Thyroid gland (tissue), 4 donors: ENCODE results near the gene PILRB. TPM values are rescaled to one million over a fixed set of nuclear protein-coding genes. Genes with fewer than 3 reads are reported as not detected.
"Not testable (repeated sequence)": the region's sequence is repeated elsewhere in the genome, so short reads cannot be mapped to it uniquely, and the experiment has no call there.

Source experiments
- DNase-seq, 2 donors: peaks; one replicate each; pipeline ENCODE4 v3.0.0-alpha.2; 2019
- H3K27ac ChIP-seq, 3 donors: fragments of 200-600 bp; sonication (generic); 1 replicate in 2 of 3; 2 replicates in 1 of 3; pipeline ENCODE4 v1.5.1; 2016 to 2019; ENCODE audit warnings: mild to moderate bottlenecking in 1 of 3, moderate library complexity in 1 of 3
- H3K27me3 ChIP-seq: fragments of 200-600 bp; sonication (generic); one replicate; pipeline ENCODE4 v1.5.1; 2019
- H3K36me3 ChIP-seq, 2 donors: fragments of 200-600 bp; sonication (generic); one replicate each; pipeline ENCODE4 v1.5.1; 2016 to 2019
- H3K4me1 ChIP-seq, 2 donors: fragments of 200-600 bp; sonication (generic); one replicate each; pipeline ENCODE4 v1.5.1; 2017 to 2019
- H3K4me3 ChIP-seq, 3 donors: fragments of 200-600 bp; sonication (generic); replicated peaks in 1 of 3; 1 replicate in 2 of 3; 2 replicates in 1 of 3; pipeline ENCODE4 v1.5.1; 2016; ENCODE audit warnings: mild to moderate bottlenecking in 1 of 3
- H3K9me3 ChIP-seq: fragments of 200-600 bp; sonication (generic); one replicate; pipeline ENCODE4 v1.5.1; 2017
- CTCF ChIP-seq, 6 experiments: fragments of 200-600 bp in 3 of 6; fragments of 450-650 bp in 3 of 6; sonication (generic) in 3 of 6; IDR thresholded peaks; one replicate each; pipeline ENCODE4 v1.5.1; 2016 to 2019; ENCODE audit warnings: antibody characterized with exemption in 6 of 6, mild to moderate bottlenecking in 2 of 6, inconsistent platforms in 1 of 6, moderate library complexity in 1 of 6
- POLR2A ChIP-seq, 2 donors: fragments of 450-650 bp; IDR thresholded peaks; one replicate each; pipeline ENCODE4 v1.6.1; 2017; ENCODE audit warnings: antibody characterized with exemption in 2 of 2, mild to moderate bottlenecking in 2 of 2, moderate library complexity in 1 of 2
- WGBS, 2 donors: methylation state at CpG; one replicate each; pipeline ENCODE4 v1.1.5; 2017; 5-methylcytosine and 5-hydroxymethylcytosine counted together
- intact Hi-C: fragments of 100-400 bp; cut with DNase I; formaldehyde crosslinking; loops from one replicate; pipeline ENCODE4 v1.15.1; 2023
- total RNA-seq, 4 donors: library from RNA; depleted of rRNA; stranded (reverse); fragments of >200 nt; gene quantifications; one replicate each; pipeline ENCODE4 v1.2.3, GENCODE V29; 2016

PILRB gene
- total RNA-seq, 4 donors from 2014 or later, result 60.9 to 86.5 (median 73.9) TPM

- intact Hi-C loops, result no loop called here
- Histone ChIP-seq H3K4me1 (peaks cover 0 to 4% of the 10 kb centered on the region in 2 donors), H3K27me3 (no peaks in the 10 kb centered on the region), H3K27ac (no peak overlapping the region), H3K9me3 (no peaks in the 10 kb centered on the region), H3K4me3 (no peak overlapping the region), H3K36me3 (peaks cover 45 to 59% of the 10 kb centered on the region in 2 donors)
- TF ChIP-seq POLR2A (IDR thresholded peaks at IDR 0.05) (no peak), CTCF (IDR thresholded peaks at IDR 0.05) (no peak)
- DNase-seq, result no peak
Observed at GRCh38 chr7:100348805-100349204, 9.1 kb upstream of the PILRB start.

- no peak for DNase-seq
- Histone ChIP-seq H3K36me3 (peaks cover 54 to 67% of the 10 kb centered on the region in 2 donors), H3K27me3 (no peaks in the 10 kb centered on the region), H3K27ac (no peak overlapping the region), H3K9me3 (no peaks in the 10 kb centered on the region), H3K4me1 (peaks cover 0 to 1% of the 10 kb centered on the region in 2 donors), H3K4me3 (no peak overlapping the region)
- WGBS, 2 donors, result 93% methylated on average over 6 of the region's 6 CpGs
- TF ChIP-seq POLR2A (IDR thresholded peaks at IDR 0.05) (no peak), CTCF (IDR thresholded peaks at IDR 0.05) (no peak)
- intact Hi-C loops, result no loop called here
Observed at GRCh38 chr7:100349757-100350156, 8.2 kb upstream of the PILRB start.

- Histone ChIP-seq H3K4me1 (no peaks in the 10 kb centered on the region), H3K27ac (no peak overlapping the region), H3K36me3 (peaks cover 64 to 77% of the 10 kb centered on the region in 2 donors), H3K4me3 (no peak overlapping the region), H3K9me3 (no peaks in the 10 kb centered on the region), H3K27me3 (no peaks in the 10 kb centered on the region)
- intact Hi-C loops, result no loop called here
- DNase-seq, result no peak
- TF ChIP-seq POLR2A (IDR thresholded peaks at IDR 0.05) (no peak), CTCF (IDR thresholded peaks at IDR 0.05) (no peak)
- WGBS, 2 donors, result 77 to 84% methylated on average over 6 of the region's 6 CpGs
Observed at GRCh38 chr7:100351657-100352058, 6.3 kb upstream of the PILRB start.

- H3K4me3 ChIP-seq, intact Hi-C loops, H3K4me1 ChIP-seq, H3K27me3 ChIP-seq, DNase-seq, H3K27ac ChIP-seq, H3K9me3 ChIP-seq: not testable (repeated sequence)
- peak in 1 of 2 donors; percentile 8 for TF ChIP-seq POLR2A (IDR thresholded peaks at IDR 0.05)
- 85 to 100% methylated on average over 2 to 11 of the region's 18 CpGs for WGBS, 2 donors
- peaks cover 64 to 77% of the 10 kb centered on the region in 2 donors for H3K36me3 ChIP-seq
Observed at GRCh38 chr7:100352230-100352781, 5.6 kb upstream of the PILRB start.

GRCh38 chr7:100352984-100353684 is 4.8 kb upstream of the PILRB start:
- H3K4me1 ChIP-seq, result no peaks in the 10 kb centered on the region
- TF ChIP-seq CTCF (IDR thresholded peaks at IDR 0.05) (no peak), POLR2A (IDR thresholded peaks at IDR 0.05) (no peak)
- peaks cover 58 to 77% of the 10 kb centered on the region in 2 donors for H3K36me3 ChIP-seq
- H3K27me3 ChIP-seq, result no peaks in the 10 kb centered on the region
- DNase-seq, result no peak
- H3K27ac ChIP-seq, result no peak overlapping the region
- H3K4me3 ChIP-seq, result no peak overlapping the region
- intact Hi-C loops, result no loop called here
- no peaks in the 10 kb centered on the region for H3K9me3 ChIP-seq
- 91 to 93% methylated on average over 5 to 14 of the region's 16 CpGs for WGBS, 2 donors
